Choroid plexus epithelial cell (primary cell): ENCODE results near the gene NLGN1.

Experiments
- DNase-seq: peaks from one replicate; pipeline ENCODE4 v3.0.0-alpha.2; 2010; ENCODE audit warnings: low read depth
- H3K4me3 ChIP-seq: 2 replicates; pipeline ENCODE4 v1.5.1; 2011; ENCODE audit warnings: low read depth, mild to moderate bottlenecking, control low read depth, low read length, moderate library complexity
- TF ChIP-seq, protein P1 (sequence below): conservative IDR thresholded peaks from 2 replicates; pipeline ENCODE4 v1.5.1; 2011; ENCODE audit warnings: low read depth, mild to moderate bottlenecking, control low read depth, inconsistent platforms, low read length, moderate library complexity

Gene NLGN1

DNA sequence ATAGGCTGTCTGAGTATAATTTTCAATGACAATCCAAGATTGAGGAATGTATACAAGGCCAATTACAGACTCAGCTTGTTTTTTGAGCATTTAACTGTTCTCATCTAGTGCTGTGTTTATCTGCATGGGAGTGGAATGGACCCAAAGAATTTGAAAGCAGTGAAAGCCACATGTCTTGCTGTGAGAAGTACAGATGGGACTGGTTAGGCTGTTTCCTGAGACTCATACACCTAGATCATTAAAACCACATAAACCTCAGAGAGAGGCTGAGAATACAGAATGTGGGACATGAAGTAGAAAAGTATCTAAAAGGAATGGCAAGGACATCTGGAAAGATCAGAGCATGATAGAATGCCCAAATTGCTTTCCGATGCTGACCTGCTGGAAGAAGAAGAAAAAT, 224.6 kb downstream of the NLGN1 start:
- TF ChIP-seq, protein P1, sequence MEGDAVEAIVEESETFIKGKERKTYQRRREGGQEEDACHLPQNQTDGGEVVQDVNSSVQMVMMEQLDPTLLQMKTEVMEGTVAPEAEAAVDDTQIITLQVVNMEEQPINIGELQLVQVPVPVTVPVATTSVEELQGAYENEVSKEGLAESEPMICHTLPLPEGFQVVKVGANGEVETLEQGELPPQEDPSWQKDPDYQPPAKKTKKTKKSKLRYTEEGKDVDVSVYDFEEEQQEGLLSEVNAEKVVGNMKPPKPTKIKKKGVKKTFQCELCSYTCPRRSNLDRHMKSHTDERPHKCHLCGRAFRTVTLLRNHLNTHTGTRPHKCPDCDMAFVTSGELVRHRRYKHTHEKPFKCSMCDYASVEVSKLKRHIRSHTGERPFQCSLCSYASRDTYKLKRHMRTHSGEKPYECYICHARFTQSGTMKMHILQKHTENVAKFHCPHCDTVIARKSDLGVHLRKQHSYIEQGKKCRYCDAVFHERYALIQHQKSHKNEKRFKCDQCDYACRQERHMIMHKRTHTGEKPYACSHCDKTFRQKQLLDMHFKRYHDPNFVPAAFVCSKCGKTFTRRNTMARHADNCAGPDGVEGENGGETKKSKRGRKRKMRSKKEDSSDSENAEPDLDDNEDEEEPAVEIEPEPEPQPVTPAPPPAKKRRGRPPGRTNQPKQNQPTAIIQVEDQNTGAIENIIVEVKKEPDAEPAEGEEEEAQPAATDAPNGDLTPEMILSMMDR: no peak
- DNase-seq: no peak
- H3K4me3 ChIP-seq: no peak overlapping the region

GRCh38 chr3:173624086-173624485, 226.5 kb downstream of the NLGN1 start:
- DNase-seq: no peak
- TF ChIP-seq, protein P1: no peak
- H3K4me3 ChIP-seq: no peak overlapping the region

- no peak overlapping the region for H3K4me3 ChIP-seq
- TF ChIP-seq, protein P1: no peak
- no peak for DNase-seq
Observed at GRCh38 chr3:173630849-173631248, 233.3 kb downstream of the NLGN1 start.

DNA sequence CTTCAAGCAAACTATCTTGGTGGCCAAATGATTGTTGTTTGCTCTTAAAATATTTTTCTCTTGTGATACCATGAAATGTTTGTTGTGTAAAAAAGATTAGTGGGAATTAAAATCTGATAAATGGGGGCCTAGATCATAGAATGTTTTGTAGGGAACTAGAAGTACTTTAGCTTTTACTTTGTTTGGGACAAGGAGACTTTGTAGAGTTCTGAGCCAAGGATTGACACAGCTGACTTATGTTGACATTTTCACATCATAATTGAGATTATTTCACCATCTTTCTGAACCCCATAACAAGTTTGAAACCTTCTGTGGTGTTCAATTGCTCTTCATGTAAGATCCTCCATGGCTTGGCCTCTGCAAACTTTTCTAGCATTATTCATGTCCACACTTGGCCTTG, 235.4 kb downstream of the NLGN1 start:
- no peak overlapping the region for H3K4me3 ChIP-seq
- no peak for DNase-seq
- TF ChIP-seq, protein P1: no peak

DNA sequence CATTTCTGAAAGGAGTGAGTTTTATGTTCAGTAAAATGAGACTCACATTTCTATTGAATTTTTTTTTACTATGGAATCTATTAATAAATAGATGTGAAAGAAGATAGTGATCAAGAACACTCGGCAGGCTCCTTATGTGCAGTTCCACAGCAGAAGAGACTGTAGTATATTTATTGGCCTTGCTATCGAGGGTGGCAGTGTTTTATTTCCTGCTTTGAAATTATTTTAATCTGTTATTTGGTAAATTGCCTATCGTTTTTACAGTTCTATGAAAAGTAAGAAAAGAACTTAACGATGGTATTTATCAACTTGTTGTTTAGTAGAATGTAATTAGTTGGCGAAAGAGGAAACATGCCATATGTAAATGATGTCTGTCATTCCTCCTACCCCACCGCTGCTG, 238.3 kb downstream of the NLGN1 start:
- TF ChIP-seq, protein P1: no peak
- H3K4me3 ChIP-seq: no peak overlapping the region
- no peak for DNase-seq

DNA sequence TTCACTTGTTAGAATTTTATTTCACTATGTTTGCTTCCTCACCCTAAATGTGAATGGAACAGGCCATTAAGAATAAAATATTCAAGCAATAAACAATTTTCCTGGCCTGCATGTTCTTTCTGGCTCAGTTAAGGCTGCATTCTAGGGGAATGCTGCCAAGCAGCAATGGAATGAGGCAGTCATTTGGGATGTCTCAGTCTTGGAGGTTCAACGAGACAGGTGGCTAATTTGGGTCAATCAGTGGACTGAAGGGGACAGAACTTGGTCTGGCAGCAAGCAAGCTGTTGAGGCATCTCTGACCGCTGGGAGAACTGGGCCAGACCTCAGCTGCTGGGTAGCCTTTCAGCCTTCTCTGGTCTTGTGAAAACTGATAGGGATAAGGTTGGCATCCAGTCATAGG, 241.6 kb downstream of the NLGN1 start:
- DNase-seq: no peak
- no peak overlapping the region for H3K4me3 ChIP-seq
- TF ChIP-seq, protein P1: no peak

DNA sequence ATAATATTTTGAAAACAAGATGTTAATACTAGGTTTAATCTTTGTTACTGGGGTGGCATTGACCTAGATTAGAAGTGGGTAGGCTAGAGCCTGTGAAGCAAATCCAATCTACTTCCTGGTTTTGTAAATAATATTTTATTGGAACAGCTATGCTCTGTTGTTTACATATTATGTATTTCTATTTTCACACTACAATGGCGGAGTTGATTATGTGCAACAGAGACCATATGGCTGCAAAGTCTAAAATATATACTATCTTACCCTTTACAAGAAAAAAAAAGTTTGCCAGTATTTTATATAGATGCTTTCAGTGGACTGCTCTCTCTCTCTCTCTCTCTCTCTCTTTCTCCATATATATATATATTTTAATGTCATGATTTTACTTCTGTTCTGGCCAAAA, 244.2 kb downstream of the NLGN1 start:
- DNase-seq: no peak
- H3K4me3 ChIP-seq: no peak overlapping the region
- TF ChIP-seq, protein P1: no peak
